Caco-2 (cell line): ENCODE results near the gene CHSY3. TPM values are rescaled to one million over a fixed set of nuclear protein-coding genes. Genes with fewer than 3 reads are reported as not detected.

ENCODE experiments used
- BruUV-seq: library from RNA; stranded (reverse); fragments of 400-500 nt; replicated peaks from 2 replicates; lab custom pipeline; 2021; lab: Mats Ljungman, UMichigan
- CTCF ChIA-PET: fragments of 300-600 bp; sonication (Branson Sonifier 250); formaldehyde crosslinking; loops from one replicate; lab custom pipeline; 2022; ENCODE audit warnings: antibody characterized with exemption; lab: Charles Lee
- POLR2A ChIA-PET: fragments of 300-600 bp; sonication (Branson Sonifier 250); formaldehyde crosslinking; loops from one replicate; lab custom pipeline; 2022; ENCODE audit warnings: antibody characterized with exemption; lab: Charles Lee
- DNase-seq, 2 experiments: peaks; one replicate each; pipeline versions ENCODE4 v3.0.0 to v3.0.0-alpha.2; 2020 to 2022
- H3K27me3 ChIP-seq: replicated peaks from 2 replicates; pipeline ENCODE4 v1.6.0; 2011; ENCODE audit warnings: low read length; ENCODE audit not compliant: control insufficient read depth, insufficient read depth
- H3K36me3 ChIP-seq: 2 replicates; pipeline ENCODE4 v1.5.1; 2011; ENCODE audit warnings: low read length; ENCODE audit not compliant: control insufficient read depth, insufficient read depth
- H3K4me1 ChIP-seq: fragments of 250-450 bp; sonication (Bioruptor Pico); 2 replicates; pipeline ENCODE4 v1.5.1; 2020; ENCODE audit warnings: mild to moderate bottlenecking
- H3K4me3 ChIP-seq: 2 replicates; pipeline ENCODE4 v1.5.1; 2011; ENCODE audit warnings: low read depth, mild to moderate bottlenecking, control low read depth, low read length
- H3K9me3 ChIP-seq: fragments of 250-450 bp; sonication (Bioruptor Pico); 2 replicates; pipeline ENCODE4 v1.5.1; 2020; ENCODE audit warnings: mild to moderate bottlenecking, moderate library complexity
- H3K27ac Mint-ChIP-seq: one replicate; pipeline ENCODE4 v1.8.0; 2022; ENCODE audit warnings: mixed read lengths; ENCODE audit not compliant: unreplicated experiment
- H3K27me3 Mint-ChIP-seq: one replicate; pipeline ENCODE4 v1.8.0; 2022; ENCODE audit warnings: mixed read lengths; ENCODE audit not compliant: insufficient read depth, unreplicated experiment
- H3K36me3 Mint-ChIP-seq: one replicate; pipeline ENCODE4 v1.8.0; 2022; ENCODE audit warnings: mild to moderate bottlenecking, mixed read lengths; ENCODE audit not compliant: insufficient read depth, unreplicated experiment
- H3K4me1 Mint-ChIP-seq: one replicate; pipeline ENCODE4 v1.8.0; 2022; ENCODE audit warnings: low read depth, mixed read lengths; ENCODE audit not compliant: unreplicated experiment
- H3K4me3 Mint-ChIP-seq: one replicate; pipeline ENCODE4 v1.8.0; 2022; ENCODE audit warnings: mild to moderate bottlenecking, moderate library complexity, mixed read lengths; ENCODE audit not compliant: unreplicated experiment
- H3K9me3 Mint-ChIP-seq: one replicate; pipeline ENCODE4 v1.8.0; 2022; ENCODE audit warnings: mixed read lengths; ENCODE audit not compliant: unreplicated experiment
- intact Hi-C: fragments of 100-400 bp; cut with micrococcal nuclease; formaldehyde crosslinking; loops from one replicate; pipeline ENCODE4 v1.10.0; 2022; ENCODE audit not compliant: unreplicated experiment
- total RNA-seq: library from RNA; stranded (reverse); gene quantifications from 2 replicates; pipeline ENCODE4 v1.2.3, GENCODE V29; 2022
- TF ChIP-seq, protein P1 (sequence below), 2 experiments: fragments of 200-600 bp in 1 of 2; IDR thresholded peaks; 1 replicate in 1 of 2; 2 replicates in 1 of 2; pipeline versions ENCODE4 v1.5.1 to v1.8.0; 2011 to 2022; ENCODE audit warnings: antibody characterized with exemption in 1 of 2, control low read depth in 1 of 2, inconsistent platforms in 1 of 2, low read depth in 1 of 2, low read length in 1 of 2, mild to moderate bottlenecking in 1 of 2, moderate library complexity in 1 of 2; ENCODE audit not compliant: insufficient read depth in 1 of 2, severe bottlenecking in 1 of 2, unreplicated experiment in 1 of 2

The CHSY3 gene
- total RNA-seq, 1 experiment from 2014 or later, result 0.32 TPM

DNA sequence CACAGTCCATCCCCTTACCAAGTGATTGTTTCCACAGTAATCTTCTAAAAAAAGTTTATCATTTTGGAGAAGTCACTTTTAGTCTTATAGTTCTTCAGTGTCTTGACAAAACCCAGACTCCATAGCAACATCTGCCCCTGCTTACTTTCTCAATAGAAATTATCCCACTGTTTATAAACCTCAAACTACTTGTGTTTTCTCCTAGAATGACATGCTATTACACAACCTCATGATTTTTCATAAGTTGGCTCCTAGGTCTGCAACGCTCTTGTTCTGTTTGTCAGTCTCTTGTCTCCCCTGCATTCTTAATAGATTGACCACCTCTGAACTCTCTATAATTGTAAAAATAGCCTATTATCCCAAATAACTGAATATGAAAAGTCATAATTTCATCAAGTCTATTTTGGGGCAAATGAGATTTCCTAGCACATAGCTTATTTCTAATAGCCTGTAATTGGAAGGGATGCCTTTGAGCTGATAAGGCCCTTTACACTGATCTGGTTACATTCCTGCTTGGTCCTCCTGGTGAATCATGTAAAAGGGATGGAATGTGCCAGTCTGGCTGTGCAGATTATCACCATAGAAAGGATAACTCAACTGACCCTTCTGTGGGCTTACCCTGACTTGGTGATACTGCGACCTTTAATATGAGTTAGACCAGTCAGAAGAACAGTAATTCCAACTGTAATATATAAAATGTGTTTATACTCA is 69.6 kb downstream of the CHSY3 start:
- H3K4me3 ChIP-seq, result no peak overlapping the region
- no peak for DNase-seq
- H3K4me3 Mint-ChIP-seq, result no peak overlapping the region
- H3K36me3 ChIP-seq, result no peaks in the 10 kb centered on the region
- no peaks in the 10 kb centered on the region for H3K4me1 Mint-ChIP-seq
- no peaks in the 10 kb centered on the region for H3K27me3 ChIP-seq
- H3K4me1 ChIP-seq, result no peaks in the 10 kb centered on the region
- TF ChIP-seq, protein P1, sequence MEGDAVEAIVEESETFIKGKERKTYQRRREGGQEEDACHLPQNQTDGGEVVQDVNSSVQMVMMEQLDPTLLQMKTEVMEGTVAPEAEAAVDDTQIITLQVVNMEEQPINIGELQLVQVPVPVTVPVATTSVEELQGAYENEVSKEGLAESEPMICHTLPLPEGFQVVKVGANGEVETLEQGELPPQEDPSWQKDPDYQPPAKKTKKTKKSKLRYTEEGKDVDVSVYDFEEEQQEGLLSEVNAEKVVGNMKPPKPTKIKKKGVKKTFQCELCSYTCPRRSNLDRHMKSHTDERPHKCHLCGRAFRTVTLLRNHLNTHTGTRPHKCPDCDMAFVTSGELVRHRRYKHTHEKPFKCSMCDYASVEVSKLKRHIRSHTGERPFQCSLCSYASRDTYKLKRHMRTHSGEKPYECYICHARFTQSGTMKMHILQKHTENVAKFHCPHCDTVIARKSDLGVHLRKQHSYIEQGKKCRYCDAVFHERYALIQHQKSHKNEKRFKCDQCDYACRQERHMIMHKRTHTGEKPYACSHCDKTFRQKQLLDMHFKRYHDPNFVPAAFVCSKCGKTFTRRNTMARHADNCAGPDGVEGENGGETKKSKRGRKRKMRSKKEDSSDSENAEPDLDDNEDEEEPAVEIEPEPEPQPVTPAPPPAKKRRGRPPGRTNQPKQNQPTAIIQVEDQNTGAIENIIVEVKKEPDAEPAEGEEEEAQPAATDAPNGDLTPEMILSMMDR (IDR thresholded peaks at IDR 0.05; ENCODE audit: insufficient read depth in 1 of 2, low read depth in 1 of 2, low read length in 1 of 2, severe bottlenecking in 1 of 2, unreplicated experiment in 1 of 2), result no peak
- no peaks in the 10 kb centered on the region for H3K36me3 Mint-ChIP-seq
- POLR2A ChIA-PET, result no interaction called here
- no peak overlapping the region for H3K27ac Mint-ChIP-seq
- CTCF ChIA-PET, result no interaction called here
- no peaks in the 10 kb centered on the region for H3K9me3 Mint-ChIP-seq
- no TSS peak for BruUV-seq
- no peaks in the 10 kb centered on the region for H3K27me3 Mint-ChIP-seq
- intact Hi-C loops, result no loop called here
- no peaks in the 10 kb centered on the region for H3K9me3 ChIP-seq

DNA sequence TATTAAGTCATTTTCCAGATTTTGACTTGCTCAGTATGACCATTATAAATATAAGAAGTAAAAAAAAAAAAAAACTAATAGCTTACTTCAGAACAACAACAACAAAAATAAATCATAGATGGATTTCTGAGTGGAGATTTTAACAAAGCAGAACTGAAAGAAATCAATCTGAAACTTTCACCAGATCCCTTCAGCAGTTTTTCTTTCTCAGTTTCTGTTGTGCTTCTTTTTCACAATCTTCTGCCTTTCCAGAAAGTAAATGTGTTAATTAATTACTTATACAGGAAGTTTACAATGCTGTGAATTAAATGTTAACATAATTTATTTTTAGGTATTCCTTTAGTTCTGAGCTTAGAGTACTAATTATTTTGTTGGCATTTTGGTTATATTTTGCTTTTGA is 73.5 kb downstream of the CHSY3 start:
- CTCF ChIA-PET, result no interaction called here
- POLR2A ChIA-PET, result no interaction called here
- BruUV-seq, result no TSS peak

DNA sequence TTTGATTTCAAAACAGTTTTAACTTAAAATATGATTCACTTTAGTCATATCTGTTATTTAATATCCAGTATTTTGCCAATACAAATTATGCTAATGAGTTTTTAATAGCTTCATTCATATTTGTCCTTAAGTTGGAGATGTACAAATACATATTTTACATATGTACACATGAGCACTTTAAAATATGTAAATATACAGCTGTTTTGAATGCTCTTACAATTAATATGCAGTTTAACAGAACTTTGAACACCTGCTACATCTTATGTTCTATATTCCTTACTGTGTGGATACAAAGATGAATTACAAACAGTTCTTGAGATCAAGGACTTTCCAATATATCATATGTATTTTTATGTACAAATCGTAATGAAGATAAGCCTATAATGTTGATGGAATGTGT is 74.0 kb downstream of the CHSY3 start:
- no peaks in the 10 kb centered on the region for H3K36me3 Mint-ChIP-seq
- TF ChIP-seq, protein P1 (IDR thresholded peaks at IDR 0.05; ENCODE audit: insufficient read depth in 1 of 2, low read depth in 1 of 2, low read length in 1 of 2, severe bottlenecking in 1 of 2, unreplicated experiment in 1 of 2), result no peak
- no peaks in the 10 kb centered on the region for H3K9me3 ChIP-seq
- no peak overlapping the region for H3K27ac Mint-ChIP-seq
- no peaks in the 10 kb centered on the region for H3K9me3 Mint-ChIP-seq
- no peaks in the 10 kb centered on the region for H3K4me1 ChIP-seq
- DNase-seq, result no peak
- no peak overlapping the region for H3K4me3 ChIP-seq
- ChIA-PET POLR2A (no interaction called here), CTCF (no interaction called here)
- no peaks in the 10 kb centered on the region for H3K27me3 Mint-ChIP-seq
- BruUV-seq, result no TSS peak
- intact Hi-C loops, result no loop called here
- H3K27me3 ChIP-seq, result no peaks in the 10 kb centered on the region
- no peaks in the 10 kb centered on the region for H3K4me1 Mint-ChIP-seq
- H3K36me3 ChIP-seq, result no peaks in the 10 kb centered on the region
- no peak overlapping the region for H3K4me3 Mint-ChIP-seq

More for the DNA sequence above, 73.5 kb downstream of the CHSY3 start:
- TF ChIP-seq, protein P1 (IDR thresholded peaks at IDR 0.05; ENCODE audit: insufficient read depth in 1 of 2, low read depth in 1 of 2, low read length in 1 of 2, severe bottlenecking in 1 of 2, unreplicated experiment in 1 of 2), result no peak
- intact Hi-C loops, result no loop called here
- no peaks in the 10 kb centered on the region for H3K4me1 Mint-ChIP-seq
- H3K4me3 Mint-ChIP-seq, result no peak overlapping the region
- H3K27me3 ChIP-seq, result no peaks in the 10 kb centered on the region
- no peaks in the 10 kb centered on the region for H3K36me3 Mint-ChIP-seq
- DNase-seq, result no peak
- no peak overlapping the region for H3K27ac Mint-ChIP-seq
- H3K9me3 ChIP-seq, result no peaks in the 10 kb centered on the region
- no peaks in the 10 kb centered on the region for H3K36me3 ChIP-seq
- H3K4me1 ChIP-seq, result no peaks in the 10 kb centered on the region
- H3K27me3 Mint-ChIP-seq, result no peaks in the 10 kb centered on the region
- no peaks in the 10 kb centered on the region for H3K9me3 Mint-ChIP-seq
- no peak overlapping the region for H3K4me3 ChIP-seq
